A673 (cell line): ENCODE data around the gene RNF135. TPM values are rescaled to one million over a fixed set of nuclear protein-coding genes. Genes with fewer than 3 reads are reported as not detected.
"Not testable (repeated sequence)": the region's sequence is repeated elsewhere in the genome, so short reads cannot be mapped to it uniquely, and the experiment has no call there.

Source experiments
- BruUV-seq: library from RNA; stranded (reverse); fragments of 400-500 nt; replicated peaks from 2 replicates; lab custom pipeline; 2021; lab: Mats Ljungman, UMichigan
- CTCF ChIA-PET: fragments of 300-600 bp; sonication (Branson Sonifier 250); formaldehyde crosslinking; loops from one replicate; lab custom pipeline; 2022; ENCODE audit warnings: antibody characterized with exemption; lab: Charles Lee
- POLR2A ChIA-PET: fragments of 300-600 bp; sonication (Branson Sonifier 250); formaldehyde crosslinking; loops from one replicate; lab custom pipeline; 2022; ENCODE audit warnings: antibody characterized with exemption; ENCODE audit not compliant: low non-redundant PET; lab: Charles Lee
- DNase-seq: peaks from one replicate; pipeline ENCODE4 v3.0.0-alpha.2; 2015; ENCODE audit warnings: low spot score
- H3K27ac ChIP-seq: fragments of 200-600 bp; sonication (generic); 2 replicates; pipeline ENCODE4 v1.5.1; 2016; ENCODE audit warnings: mixed run types, low read depth, mild to moderate bottlenecking, mixed read lengths, antibody characterized with exemption, low read length; ENCODE audit not compliant: poor library complexity, severe bottlenecking
- H3K27me3 ChIP-seq: fragments of 200-600 bp; sonication (generic); replicated peaks from 2 replicates; pipeline ENCODE4 v1.6.1; 2017; ENCODE audit warnings: mixed run types, low read depth, mild to moderate bottlenecking, mixed read lengths, antibody characterized with exemption, low read length; ENCODE audit not compliant: insufficient read depth, poor library complexity
- H3K36me3 ChIP-seq: fragments of 200-600 bp; sonication (generic); 2 replicates; pipeline ENCODE4 v1.6.1; 2016; ENCODE audit warnings: mixed run types, mild to moderate bottlenecking, mixed read lengths, antibody characterized with exemption, low read length; ENCODE audit not compliant: insufficient read depth, poor library complexity, severe bottlenecking
- H3K4me1 ChIP-seq: fragments of 200-600 bp; sonication (generic); 2 replicates; pipeline ENCODE4 v1.6.1; 2017; ENCODE audit warnings: mixed run types, mild to moderate bottlenecking, mixed read lengths, antibody characterized with exemption, low read length; ENCODE audit not compliant: insufficient read depth, poor library complexity, severe bottlenecking
- H3K4me3 ChIP-seq: fragments of 200-600 bp; sonication (generic); 2 replicates; pipeline ENCODE4 v1.5.1; 2016; ENCODE audit warnings: low read depth, mixed run types, mild to moderate bottlenecking, mixed read lengths, low read length; ENCODE audit not compliant: poor library complexity, severe bottlenecking
- H3K9me3 ChIP-seq: fragments of 200-600 bp; sonication (generic); 2 replicates; pipeline ENCODE4 v1.6.1; 2016; ENCODE audit warnings: mixed run types, low read depth, mild to moderate bottlenecking, mixed read lengths, antibody characterized with exemption, low read length; ENCODE audit not compliant: poor library complexity, severe bottlenecking
- EZH2 ChIP-seq: fragments of 200-600 bp; sonication (generic); IDR thresholded peaks from 2 replicates; pipeline ENCODE4 v1.6.1; 2017; ENCODE audit warnings: borderline replicate concordance, low read depth, mild to moderate bottlenecking, mixed read lengths, antibody characterized with exemption, low read length; ENCODE audit not compliant: poor library complexity, severe bottlenecking
- intact Hi-C: fragments of 100-400 bp; cut with micrococcal nuclease; formaldehyde crosslinking; loops from one replicate; pipeline ENCODE4 v1.10.0; 2022; ENCODE audit not compliant: unreplicated experiment
- total RNA-seq: library from RNA; stranded (reverse); gene quantifications from 2 replicates; pipeline ENCODE4 v1.2.3, GENCODE V29; 2021
- TF ChIP-seq, protein P1 (sequence below): fragments of 300-800, 200-600 bp; sonication (generic); conservative IDR thresholded peaks from 2 replicates; pipeline ENCODE4 v1.5.1; 2017; ENCODE audit warnings: low read depth, mild to moderate bottlenecking, antibody characterized with exemption, low read length, moderate library complexity, mixed read lengths

The RNF135 gene
- total RNA-seq, 1 experiment from 2014 or later = 7.5 TPM

GRCh38 chr17:31007695-31008373, 37.0 kb downstream of the RNF135 start:
- Histone ChIP-seq H3K27ac (no peak overlapping the region), H3K36me3 (no peaks in the 10 kb centered on the region), H3K27me3 (no peaks in the 10 kb centered on the region), H3K4me1 (no peaks in the 10 kb centered on the region), H3K4me3 (no peak overlapping the region), H3K9me3 (no peaks in the 10 kb centered on the region)
- DNase-seq = no peak
- POLR2A ChIA-PET = no interaction called here
- TF ChIP-seq EZH2 = no peak
- TF ChIP-seq, protein P1, sequence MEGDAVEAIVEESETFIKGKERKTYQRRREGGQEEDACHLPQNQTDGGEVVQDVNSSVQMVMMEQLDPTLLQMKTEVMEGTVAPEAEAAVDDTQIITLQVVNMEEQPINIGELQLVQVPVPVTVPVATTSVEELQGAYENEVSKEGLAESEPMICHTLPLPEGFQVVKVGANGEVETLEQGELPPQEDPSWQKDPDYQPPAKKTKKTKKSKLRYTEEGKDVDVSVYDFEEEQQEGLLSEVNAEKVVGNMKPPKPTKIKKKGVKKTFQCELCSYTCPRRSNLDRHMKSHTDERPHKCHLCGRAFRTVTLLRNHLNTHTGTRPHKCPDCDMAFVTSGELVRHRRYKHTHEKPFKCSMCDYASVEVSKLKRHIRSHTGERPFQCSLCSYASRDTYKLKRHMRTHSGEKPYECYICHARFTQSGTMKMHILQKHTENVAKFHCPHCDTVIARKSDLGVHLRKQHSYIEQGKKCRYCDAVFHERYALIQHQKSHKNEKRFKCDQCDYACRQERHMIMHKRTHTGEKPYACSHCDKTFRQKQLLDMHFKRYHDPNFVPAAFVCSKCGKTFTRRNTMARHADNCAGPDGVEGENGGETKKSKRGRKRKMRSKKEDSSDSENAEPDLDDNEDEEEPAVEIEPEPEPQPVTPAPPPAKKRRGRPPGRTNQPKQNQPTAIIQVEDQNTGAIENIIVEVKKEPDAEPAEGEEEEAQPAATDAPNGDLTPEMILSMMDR = no peak
- BruUV-seq = no TSS peak
- intact Hi-C loops = no loop called here
- CTCF ChIA-PET = no interaction called here

GRCh38 chr17:31008374-31009041, 37.7 kb downstream of the RNF135 start:
- Histone ChIP-seq H3K36me3 (no peaks in the 10 kb centered on the region), H3K27ac (no peak overlapping the region), H3K4me3 (peak overlapping the region; percentile 17), H3K9me3 (no peaks in the 10 kb centered on the region), H3K27me3 (no peaks in the 10 kb centered on the region), H3K4me1 (no peaks in the 10 kb centered on the region)
- peak; percentile 3 for DNase-seq
- ChIA-PET POLR2A (no interaction called here), CTCF (no interaction called here)
- intact Hi-C loops = no loop called here
- TF ChIP-seq, protein P1 = no peak
- TF ChIP-seq EZH2 = no peak
- BruUV-seq = no TSS peak

GRCh38 chr17:31009042-31009702, 38.3 kb downstream of the RNF135 start:
- H3K4me1 ChIP-seq, H3K36me3 ChIP-seq, H3K27me3 ChIP-seq, CTCF ChIA-PET, BruUV-seq, POLR2A ChIA-PET, H3K4me3 ChIP-seq, DNase-seq, H3K27ac ChIP-seq, H3K9me3 ChIP-seq, intact Hi-C loops: not testable (repeated sequence)

DNA sequence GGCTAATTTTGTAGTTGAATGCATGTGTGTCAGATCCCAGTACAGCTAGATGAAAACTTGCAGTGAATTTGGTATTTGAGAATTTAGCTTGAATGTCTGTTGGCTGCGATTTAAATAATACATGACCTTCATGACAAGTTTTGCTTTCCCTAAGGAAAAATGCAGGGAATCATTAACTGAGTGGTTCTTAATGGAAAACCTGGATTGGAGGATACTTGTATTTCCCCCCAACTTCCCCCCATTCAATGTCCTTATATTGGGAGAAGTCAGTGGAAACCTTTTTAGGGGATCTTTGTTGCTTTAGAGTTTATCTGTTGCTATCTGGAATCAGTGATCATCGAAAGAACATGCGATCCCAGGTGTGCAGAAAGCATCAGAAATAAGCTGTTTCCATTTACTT, 39.2 kb downstream of the RNF135 start:
- CTCF ChIA-PET, POLR2A ChIA-PET, H3K9me3 ChIP-seq, DNase-seq, H3K4me3 ChIP-seq, H3K4me1 ChIP-seq, BruUV-seq, H3K27me3 ChIP-seq, intact Hi-C loops, H3K36me3 ChIP-seq, H3K27ac ChIP-seq: not testable (repeated sequence)
